Gastroesophageal sphincter (tissue), 4 donors: ENCODE data around the gene SIX2. TPM values are rescaled to one million over a fixed set of nuclear protein-coding genes. Genes with fewer than 3 reads are reported as not detected.

Source experiments
- ATAC-seq: fragments of 150-250 bp; one replicate; pipeline ENCODE4 v1.9.1; 2016; ENCODE audit warnings: mild to moderate bottlenecking, moderate library complexity
- H3K27ac ChIP-seq, 4 donors: fragments of 200-600 bp; sonication (generic) in 3 of 4; 1 replicate in 3 of 4; 2 replicates in 1 of 4; pipeline ENCODE4 v1.5.1; 2016 to 2019
- H3K27me3 ChIP-seq: fragments of 200-600 bp; sonication (generic); one replicate; pipeline ENCODE4 v1.5.1; 2019
- H3K36me3 ChIP-seq, 2 donors: fragments of 200-600 bp; sonication (generic); one replicate each; pipeline ENCODE4 v1.5.1; 2019; ENCODE audit warnings: control low read depth in 1 of 2
- H3K4me1 ChIP-seq, 3 donors: fragments of 200-600 bp; sonication (generic); 1 replicate in 2 of 3; 2 replicates in 1 of 3; pipeline ENCODE4 v1.5.1; 2016 to 2019; ENCODE audit warnings: control low read depth in 2 of 3
- H3K4me3 ChIP-seq, 2 donors: fragments of 200-600 bp; sonication (generic); one replicate each; pipeline ENCODE4 v1.5.1; 2019; ENCODE audit warnings: mild to moderate bottlenecking in 1 of 2, moderate library complexity in 1 of 2
- H3K9me3 ChIP-seq, 3 donors: fragments of 200-600 bp; sonication (generic); one replicate each; pipeline ENCODE4 v1.5.1; 2017 to 2019; ENCODE audit warnings: control low read depth in 2 of 3
- EP300 ChIP-seq: sonication (generic); formaldehyde crosslinking; IDR thresholded peaks from one replicate; pipeline ENCODE4 v1.6.1; 2017; ENCODE audit warnings: antibody characterized with exemption, mild to moderate bottlenecking
- POLR2A ChIP-seq, 2 donors: fragments of 450-650 bp; IDR thresholded peaks; one replicate each; pipeline ENCODE4 v1.6.1; 2017; ENCODE audit warnings: antibody characterized with exemption in 2 of 2, mild to moderate bottlenecking in 2 of 2, moderate library complexity in 1 of 2
- POLR2AphosphoS5 ChIP-seq: sonication (generic); formaldehyde crosslinking; IDR thresholded peaks from one replicate; pipeline ENCODE4 v1.6.1; 2017; ENCODE audit warnings: antibody characterized with exemption
- WGBS, 2 donors: methylation state at CpG; one replicate each; pipeline ENCODE4 v1.1.5; 2018; ENCODE audit warnings: low coverage in 1 of 2; 5-methylcytosine and 5-hydroxymethylcytosine counted together
- total RNA-seq, 4 donors: library from RNA; depleted of rRNA; stranded (reverse); fragments of >200 nt; gene quantifications; one replicate each; pipeline ENCODE4 v1.1.0, GENCODE V29; 2016
- TF ChIP-seq, protein P1 (sequence below), 4 experiments: fragments of 200-600 bp in 2 of 4; fragments of 450-650 bp in 2 of 4; sonication (generic) in 1 of 4; IDR thresholded peaks; one replicate each; pipeline ENCODE4 v1.5.1; 2017 to 2019; ENCODE audit warnings: antibody characterized with exemption in 4 of 4, mild to moderate bottlenecking in 2 of 4, moderate library complexity in 2 of 4

SIX2 gene
- total RNA-seq, 4 donors from 2014 or later, result 1.2 to 1.7 (median 1.5) TPM; not detected in 1

DNA sequence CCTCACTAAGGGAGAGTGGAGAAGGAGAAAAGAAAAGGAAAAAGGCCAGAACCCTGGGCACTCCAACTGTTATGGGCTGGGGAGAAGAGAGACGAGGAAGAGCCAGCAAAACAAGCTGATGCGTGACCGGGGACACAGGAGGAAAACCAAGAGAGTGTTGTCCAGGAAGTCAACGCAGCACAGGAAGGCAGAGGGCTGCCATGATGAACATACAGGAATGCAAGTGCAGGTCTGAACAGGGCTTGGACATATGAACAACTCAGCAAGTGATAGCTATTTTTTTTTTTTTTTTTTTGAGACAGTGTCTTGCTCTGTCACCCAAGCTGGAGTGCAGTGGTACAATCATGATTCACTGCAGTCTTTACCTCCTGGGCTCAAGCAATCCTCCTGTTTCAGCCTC lies 39.3 kb downstream of the SIX2 start:
- TF ChIP-seq, protein P1, sequence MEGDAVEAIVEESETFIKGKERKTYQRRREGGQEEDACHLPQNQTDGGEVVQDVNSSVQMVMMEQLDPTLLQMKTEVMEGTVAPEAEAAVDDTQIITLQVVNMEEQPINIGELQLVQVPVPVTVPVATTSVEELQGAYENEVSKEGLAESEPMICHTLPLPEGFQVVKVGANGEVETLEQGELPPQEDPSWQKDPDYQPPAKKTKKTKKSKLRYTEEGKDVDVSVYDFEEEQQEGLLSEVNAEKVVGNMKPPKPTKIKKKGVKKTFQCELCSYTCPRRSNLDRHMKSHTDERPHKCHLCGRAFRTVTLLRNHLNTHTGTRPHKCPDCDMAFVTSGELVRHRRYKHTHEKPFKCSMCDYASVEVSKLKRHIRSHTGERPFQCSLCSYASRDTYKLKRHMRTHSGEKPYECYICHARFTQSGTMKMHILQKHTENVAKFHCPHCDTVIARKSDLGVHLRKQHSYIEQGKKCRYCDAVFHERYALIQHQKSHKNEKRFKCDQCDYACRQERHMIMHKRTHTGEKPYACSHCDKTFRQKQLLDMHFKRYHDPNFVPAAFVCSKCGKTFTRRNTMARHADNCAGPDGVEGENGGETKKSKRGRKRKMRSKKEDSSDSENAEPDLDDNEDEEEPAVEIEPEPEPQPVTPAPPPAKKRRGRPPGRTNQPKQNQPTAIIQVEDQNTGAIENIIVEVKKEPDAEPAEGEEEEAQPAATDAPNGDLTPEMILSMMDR (IDR thresholded peaks at IDR 0.05), result no peak
- TF ChIP-seq EP300, result no peak
- no peaks in the 10 kb centered on the region for H3K4me1 ChIP-seq
- no peak for ATAC-seq
- H3K27ac ChIP-seq, result no peak overlapping the region
- H3K4me3 ChIP-seq, result no peak overlapping the region
- H3K27me3 ChIP-seq, result peaks cover 66% of the 10 kb centered on the region
- H3K9me3 ChIP-seq, result no peaks in the 10 kb centered on the region
- WGBS, 2 donors, result 87% methylated on average over 4 of the region's 4 CpGs; no CpG with 5 or more reads in 1 of the 2 donors
- no peaks in the 10 kb centered on the region for H3K36me3 ChIP-seq

GRCh38 chr2:44967727-44968432 lies 41.4 kb downstream of the SIX2 start:
- 79 to 81% methylated on average over 4 to 5 of the region's 5 CpGs for WGBS, 2 donors

DNA sequence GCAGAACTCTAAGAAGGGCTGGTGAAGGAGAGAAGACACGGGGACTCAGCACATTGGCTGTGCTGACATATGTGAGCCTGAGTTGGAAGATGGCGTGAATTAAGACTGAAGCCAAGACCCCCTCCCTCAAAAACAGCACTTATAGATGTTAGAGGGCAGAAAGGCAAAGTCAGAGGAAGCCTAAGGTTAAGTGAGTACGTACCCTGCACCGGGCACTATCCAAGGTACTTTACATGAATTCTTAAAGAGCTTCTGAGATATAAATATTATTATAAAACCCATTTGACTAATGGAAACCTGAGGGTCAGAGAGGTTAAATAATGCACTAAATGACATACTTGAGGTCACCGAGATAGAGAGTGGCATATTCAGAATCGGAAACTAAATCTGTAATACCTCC lies 42.2 kb downstream of the SIX2 start:
- TF ChIP-seq, protein P1 (IDR thresholded peaks at IDR 0.05), result no peak
- no peak for TF ChIP-seq POLR2AphosphoS5
- no peak for TF ChIP-seq POLR2A (IDR thresholded peaks at IDR 0.05)
- no peak for TF ChIP-seq EP300
- peaks cover 58% of the 10 kb centered on the region for H3K27me3 ChIP-seq
- no peaks in the 10 kb centered on the region for H3K4me1 ChIP-seq
- no peaks in the 10 kb centered on the region for H3K9me3 ChIP-seq
- no peak for ATAC-seq
- H3K4me3 ChIP-seq, result no peak overlapping the region
- 49 to 65% methylated on average over 4 to 6 of the region's 6 CpGs for WGBS, 2 donors
- H3K27ac ChIP-seq, result no peak overlapping the region
- no peaks in the 10 kb centered on the region for H3K36me3 ChIP-seq

More at GRCh38 chr2:44967727-44968432, 41.4 kb downstream of the SIX2 start:
- no peaks in the 10 kb centered on the region for H3K9me3 ChIP-seq
- H3K4me1 ChIP-seq, result no peaks in the 10 kb centered on the region
- ATAC-seq, result no peak
- H3K27ac ChIP-seq, result no peak overlapping the region
- no peaks in the 10 kb centered on the region for H3K36me3 ChIP-seq
- TF ChIP-seq, protein P1 (IDR thresholded peaks at IDR 0.05), result no peak
- TF ChIP-seq POLR2A (IDR thresholded peaks at IDR 0.05) (no peak), EP300 (no peak), POLR2AphosphoS5 (no peak)
- no peak overlapping the region for H3K4me3 ChIP-seq
- H3K27me3 ChIP-seq, result peaks cover 59% of the 10 kb centered on the region

DNA sequence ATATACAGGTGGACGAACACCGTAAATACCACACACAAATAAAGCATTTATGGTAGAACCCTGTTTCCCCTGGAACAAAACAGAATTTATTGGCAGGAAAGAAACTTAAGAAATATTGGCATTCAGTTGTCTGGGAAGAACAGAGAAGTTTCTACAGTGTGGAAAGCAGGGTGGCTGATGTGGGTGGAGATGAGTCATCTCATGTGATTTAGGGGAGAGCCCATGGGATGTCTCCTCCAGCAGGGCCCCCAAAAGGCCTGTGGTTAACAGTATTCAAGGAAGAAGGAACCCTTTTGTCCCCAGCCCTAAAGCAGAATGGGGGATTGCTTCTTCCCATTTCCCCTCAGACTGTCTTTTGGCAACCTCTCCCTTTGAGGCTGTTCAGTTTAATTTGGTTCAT lies 43.6 kb downstream of the SIX2 start:
- no peak overlapping the region for H3K4me3 ChIP-seq
- no peak overlapping the region for H3K27ac ChIP-seq
- H3K27me3 ChIP-seq, result peaks cover 58% of the 10 kb centered on the region
- no peaks in the 10 kb centered on the region for H3K36me3 ChIP-seq
- no peak for TF ChIP-seq POLR2AphosphoS5
- no peak for TF ChIP-seq EP300
- TF ChIP-seq, protein P1 (IDR thresholded peaks at IDR 0.05), result no peak
- no peak for TF ChIP-seq POLR2A (IDR thresholded peaks at IDR 0.05)
- ATAC-seq, result no peak
- 100% methylated on average over 2 of the region's 2 CpGs; no CpG with 5 or more reads in 1 of the 2 donors for WGBS, 2 donors
- H3K4me1 ChIP-seq, result no peaks in the 10 kb centered on the region
- no peaks in the 10 kb centered on the region for H3K9me3 ChIP-seq

- TF ChIP-seq, protein P1 (IDR thresholded peaks at IDR 0.05), result no peak
- TF ChIP-seq POLR2A (IDR thresholded peaks at IDR 0.05), result no peak
- Histone ChIP-seq H3K9me3 (no peaks in the 10 kb centered on the region), H3K4me3 (no peak overlapping the region), H3K27me3 (peaks cover 64% of the 10 kb centered on the region), H3K27ac (no peak overlapping the region), H3K36me3 (no peaks in the 10 kb centered on the region), H3K4me1 (no peaks in the 10 kb centered on the region)
- WGBS, 2 donors, result 23 to 48% methylated on average over 4 to 8 of the region's 16 CpGs
- no peak for ATAC-seq
Observed at GRCh38 chr2:44964752-44965236, 44.5 kb downstream of the SIX2 start.
